Mesothelial cell of epicardium (in vitro differentiated cells): ENCODE measurements around the gene REX1BD. TPM values are rescaled to one million over a fixed set of nuclear protein-coding genes. Genes with fewer than 3 reads are reported as not detected.
"Not testable (repeated sequence)": the region's sequence is repeated elsewhere in the genome, so short reads cannot be mapped to it uniquely, and the experiment has no call there.

ENCODE experiments used
- DNase-seq, 2 experiments: peaks; one replicate each; pipeline ENCODE4 v3.0.0; 2021; ENCODE audit warnings: low spot score in 2 of 2; ENCODE audit not compliant: unreplicated experiment in 2 of 2
- H3K27ac Mint-ChIP-seq: 2 replicates; pipeline ENCODE4 v1.8.0; 2021; ENCODE audit warnings: mixed read lengths
- H3K27me3 Mint-ChIP-seq: 2 replicates; pipeline ENCODE4 v1.8.0; 2021; ENCODE audit warnings: low read depth, mixed read lengths
- H3K36me3 Mint-ChIP-seq: 2 replicates; pipeline ENCODE4 v1.8.0; 2021; ENCODE audit warnings: mixed read lengths
- H3K4me1 Mint-ChIP-seq: 2 replicates; pipeline ENCODE4 v1.8.0; 2021; ENCODE audit warnings: mixed read lengths
- H3K4me3 Mint-ChIP-seq: 2 replicates; pipeline ENCODE4 v1.8.0; 2021; ENCODE audit warnings: mild to moderate bottlenecking, moderate library complexity, mixed read lengths
- H3K9me3 Mint-ChIP-seq: 2 replicates; pipeline ENCODE4 v1.8.0; 2021; ENCODE audit warnings: mixed read lengths
- total RNA-seq: library from RNA; stranded (reverse); gene quantifications from 3 replicates; pipeline ENCODE4 v1.2.1, GENCODE V29; 2021
- TF ChIP-seq, protein P1 (sequence below): fragments of 200-600 bp; sonication (generic); IDR thresholded peaks from one replicate; pipeline ENCODE4 v1.5.0; 2021; ENCODE audit warnings: antibody characterized with exemption; ENCODE audit not compliant: unreplicated experiment

The REX1BD gene
- total RNA-seq, 1 donor from 2014 or later: 58.8 TPM

DNA sequence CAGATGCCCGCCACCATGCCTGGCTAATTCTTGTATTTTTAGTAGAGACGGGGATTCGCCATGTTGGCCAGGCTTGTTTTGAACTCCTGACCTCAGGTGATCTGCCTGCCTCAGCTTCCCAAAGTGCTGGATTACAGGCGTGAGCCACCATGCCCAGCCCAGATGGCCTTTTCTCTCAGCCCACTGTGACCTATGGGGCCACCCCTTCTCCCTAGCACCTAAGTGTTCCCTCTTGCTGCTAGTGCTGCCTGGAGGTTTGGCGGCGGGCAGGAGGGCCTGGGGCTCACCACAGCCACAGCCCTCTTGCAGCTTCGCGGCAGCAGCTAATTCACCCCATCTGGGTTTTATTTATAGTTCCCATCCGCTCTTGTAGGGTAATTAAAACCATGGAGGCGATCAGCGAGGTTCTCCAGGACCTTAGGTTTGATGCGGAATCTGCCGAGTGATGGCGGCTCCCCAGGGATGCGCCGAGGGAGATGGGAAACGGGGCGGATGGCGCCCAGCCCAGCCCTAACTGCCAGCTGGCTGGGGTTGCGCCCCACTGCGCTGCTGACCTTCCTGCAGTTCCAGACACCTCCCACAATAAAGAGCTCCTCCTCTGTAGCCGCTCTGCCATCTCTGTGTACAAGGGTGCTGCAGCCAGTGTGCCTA lies 3.3 kb downstream of the REX1BD start:
- no peak overlapping the region for H3K27ac Mint-ChIP-seq
- H3K27me3 Mint-ChIP-seq: peaks cover 14% of the 10 kb centered on the region
- H3K36me3 Mint-ChIP-seq: peaks cover 2% of the 10 kb centered on the region
- H3K4me1 Mint-ChIP-seq: peaks cover 33% of the 10 kb centered on the region
- no peaks in the 10 kb centered on the region for H3K9me3 Mint-ChIP-seq
- TF ChIP-seq, protein P1, sequence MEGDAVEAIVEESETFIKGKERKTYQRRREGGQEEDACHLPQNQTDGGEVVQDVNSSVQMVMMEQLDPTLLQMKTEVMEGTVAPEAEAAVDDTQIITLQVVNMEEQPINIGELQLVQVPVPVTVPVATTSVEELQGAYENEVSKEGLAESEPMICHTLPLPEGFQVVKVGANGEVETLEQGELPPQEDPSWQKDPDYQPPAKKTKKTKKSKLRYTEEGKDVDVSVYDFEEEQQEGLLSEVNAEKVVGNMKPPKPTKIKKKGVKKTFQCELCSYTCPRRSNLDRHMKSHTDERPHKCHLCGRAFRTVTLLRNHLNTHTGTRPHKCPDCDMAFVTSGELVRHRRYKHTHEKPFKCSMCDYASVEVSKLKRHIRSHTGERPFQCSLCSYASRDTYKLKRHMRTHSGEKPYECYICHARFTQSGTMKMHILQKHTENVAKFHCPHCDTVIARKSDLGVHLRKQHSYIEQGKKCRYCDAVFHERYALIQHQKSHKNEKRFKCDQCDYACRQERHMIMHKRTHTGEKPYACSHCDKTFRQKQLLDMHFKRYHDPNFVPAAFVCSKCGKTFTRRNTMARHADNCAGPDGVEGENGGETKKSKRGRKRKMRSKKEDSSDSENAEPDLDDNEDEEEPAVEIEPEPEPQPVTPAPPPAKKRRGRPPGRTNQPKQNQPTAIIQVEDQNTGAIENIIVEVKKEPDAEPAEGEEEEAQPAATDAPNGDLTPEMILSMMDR: no peak
- H3K4me3 Mint-ChIP-seq: no peak overlapping the region
- DNase-seq: no peak

DNA sequence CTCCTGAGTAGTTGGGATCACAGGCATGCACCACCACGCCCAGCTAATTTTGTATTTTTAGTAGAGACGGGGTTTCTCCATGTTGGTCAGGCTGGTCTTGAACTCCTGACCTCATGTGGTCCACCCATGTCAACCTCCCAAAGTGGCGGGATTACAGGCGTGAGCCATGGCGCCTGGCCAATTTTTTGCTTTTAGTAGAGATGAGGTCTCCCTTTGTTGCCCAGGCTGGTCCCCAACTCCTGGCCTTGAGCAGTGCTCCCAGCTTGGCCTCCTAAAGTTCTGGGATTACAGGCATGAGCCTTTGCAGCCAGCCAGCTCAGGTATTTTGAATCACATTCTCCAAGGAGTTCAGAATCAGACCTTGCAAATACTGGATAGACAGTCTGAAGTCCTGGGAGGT lies 4.1 kb downstream of the REX1BD start:
- not testable (repeated sequence) for H3K9me3 Mint-ChIP-seq, H3K4me3 Mint-ChIP-seq, DNase-seq, H3K27ac Mint-ChIP-seq, H3K36me3 Mint-ChIP-seq
- Mint-ChIP-seq H3K27me3 (peaks cover 17% of the 10 kb centered on the region), H3K4me1 (peaks cover 34% of the 10 kb centered on the region)

DNA sequence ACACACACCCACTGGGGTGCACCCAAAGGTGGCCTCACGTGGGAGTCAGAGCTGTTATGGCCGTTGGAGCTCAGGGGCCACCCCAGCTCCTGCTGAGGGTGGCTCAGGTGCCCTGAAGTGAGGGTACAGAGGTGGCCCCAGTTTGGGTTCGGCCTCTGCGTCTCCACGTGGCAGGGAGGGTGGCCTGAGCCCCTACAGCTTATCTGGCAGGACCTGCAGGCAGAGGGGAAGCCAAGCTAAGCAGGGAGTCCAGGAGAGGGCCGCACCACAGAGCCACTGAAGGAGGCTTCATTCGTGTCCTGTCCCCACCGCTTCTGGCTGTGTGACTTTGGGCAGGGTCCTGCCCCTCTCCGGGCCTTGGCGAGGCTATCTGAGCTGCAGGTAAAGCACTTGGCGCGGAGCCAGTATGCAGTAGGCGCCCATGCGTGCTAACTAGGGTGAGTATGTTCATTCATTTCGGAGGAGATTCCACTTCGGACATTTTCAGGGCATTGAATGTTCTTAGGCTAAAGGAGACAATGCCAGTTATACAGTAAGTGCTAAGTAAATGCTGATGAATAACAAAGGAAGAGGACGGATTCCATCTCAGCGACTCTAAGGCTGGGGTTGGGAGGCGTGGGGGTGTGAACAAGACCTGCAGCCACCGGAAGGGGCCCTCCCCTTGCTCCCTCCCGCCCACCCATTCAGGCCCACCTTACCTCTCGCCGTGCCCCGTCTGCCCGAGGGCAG lies 4.9 kb downstream of the REX1BD start:
- no peak for DNase-seq
- H3K4me3 Mint-ChIP-seq: peak overlapping the region; percentile 56
- TF ChIP-seq, protein P1: no peak

DNA sequence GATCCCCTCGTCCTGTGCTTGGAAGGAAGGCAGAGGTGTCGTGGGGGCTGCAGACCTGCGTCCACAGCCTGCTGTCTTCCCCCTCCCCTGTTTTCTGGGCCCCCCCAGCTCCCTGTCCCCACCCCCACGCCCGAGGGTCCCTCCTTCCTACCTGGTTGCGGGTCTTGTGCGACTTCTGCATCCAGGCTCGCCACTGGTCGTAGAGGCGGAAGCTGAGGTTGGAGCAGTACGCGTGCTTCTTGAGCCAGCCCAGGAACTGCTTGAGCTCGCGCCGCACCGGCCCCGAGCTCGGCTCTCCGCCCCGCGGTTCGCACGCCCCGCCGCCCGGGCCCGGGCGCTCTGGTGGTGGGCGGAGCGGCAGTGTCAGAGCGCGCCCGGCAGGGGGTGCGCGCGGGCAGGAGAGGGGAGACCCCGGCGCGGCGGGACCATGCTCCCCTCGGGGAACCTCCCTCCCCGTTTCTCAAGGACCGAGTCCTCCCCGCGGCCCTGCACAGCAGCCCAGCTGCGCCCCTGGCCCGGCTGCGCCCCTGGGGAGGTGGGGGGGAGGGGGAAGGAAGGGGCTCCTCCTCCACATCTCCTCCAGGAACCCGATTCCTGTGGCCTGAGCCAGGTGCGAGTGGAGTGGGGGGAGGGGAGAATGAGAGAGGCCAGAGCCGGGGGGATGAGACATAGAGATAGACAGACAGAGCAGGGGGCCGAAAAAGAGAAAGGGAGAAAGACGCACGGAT lies 5.7 kb downstream of the REX1BD start:
- H3K27ac Mint-ChIP-seq: no peak overlapping the region
- peak overlapping the region; percentile 55 for H3K4me3 Mint-ChIP-seq
- H3K9me3 Mint-ChIP-seq: no peaks in the 10 kb centered on the region
- H3K27me3 Mint-ChIP-seq: peaks cover 28% of the 10 kb centered on the region
- TF ChIP-seq, protein P1: peak; percentile 87
- DNase-seq: peak; percentile 82 to 93
- H3K4me1 Mint-ChIP-seq: peaks cover 28% of the 10 kb centered on the region
- H3K36me3 Mint-ChIP-seq: peaks cover 2% of the 10 kb centered on the region

More for the DNA sequence above, 4.9 kb downstream of the REX1BD start:
- Mint-ChIP-seq H3K27ac (no peak overlapping the region), H3K4me1 (peaks cover 28% of the 10 kb centered on the region), H3K27me3 (peaks cover 21% of the 10 kb centered on the region), H3K9me3 (no peaks in the 10 kb centered on the region), H3K36me3 (peaks cover 2% of the 10 kb centered on the region)

DNA sequence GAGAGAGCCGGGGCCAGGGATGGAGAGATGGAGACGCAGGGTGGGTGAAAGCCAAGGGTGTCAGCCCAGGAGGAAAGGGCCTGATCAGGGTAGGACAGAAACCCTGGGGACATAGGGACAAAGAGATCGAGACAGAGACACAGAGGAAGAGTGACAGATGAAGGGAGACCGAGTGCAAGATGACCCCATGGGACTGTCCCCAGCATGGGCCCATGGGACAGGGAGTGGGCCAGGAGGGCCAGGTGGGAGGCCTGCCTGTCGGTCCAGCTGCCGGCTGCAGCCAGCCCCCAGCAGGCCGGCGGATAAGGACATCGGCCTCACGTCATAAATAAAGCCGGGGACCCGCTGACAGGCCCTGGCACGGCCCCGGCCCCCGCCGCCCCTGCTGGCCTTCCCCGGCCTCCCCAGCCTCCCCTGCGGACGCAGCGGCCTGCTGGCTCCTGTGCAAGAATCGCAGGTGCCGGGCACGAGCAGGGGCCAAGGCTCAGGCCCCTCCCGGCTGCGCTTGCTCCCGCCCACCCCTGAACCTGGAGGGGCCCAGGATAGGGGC lies 6.3 kb downstream of the REX1BD start:
- H3K27ac Mint-ChIP-seq: no peak overlapping the region
- peaks cover 2% of the 10 kb centered on the region for H3K36me3 Mint-ChIP-seq
- TF ChIP-seq, protein P1: no peak
- peak overlapping the region; percentile 55 for H3K4me3 Mint-ChIP-seq
- H3K27me3 Mint-ChIP-seq: peaks cover 33% of the 10 kb centered on the region
- no peak for DNase-seq
- peaks cover 24% of the 10 kb centered on the region for H3K4me1 Mint-ChIP-seq
- H3K9me3 Mint-ChIP-seq: no peaks in the 10 kb centered on the region
